HG02610 (cell line): ENCODE results near the gene HNRNPC.
"Not testable (repeated sequence)": the region's sequence is repeated elsewhere in the genome, so short reads cannot be mapped to it uniquely, and the experiment has no call there.

ENCODE experiments used
- ATAC-seq: cut with Tn5 transposase; IDR thresholded peaks from one replicate; pipeline ENCODE4 v1.9.1; 2021; ENCODE audit warnings: mild to moderate bottlenecking, moderate library complexity; ENCODE audit not compliant: unreplicated experiment

Gene HNRNPC

GRCh38 chr14:21269252-21270046, at the start of gene HNRNPC:
Gene HNRNPC (minus strand): TSS chr14:21269442. CDS start chr14:21234193, 35,249 bp downstream.
- ATAC-seq = peak; percentile 93

- ATAC-seq = no peak
Observed at GRCh38 chr14:21317398-21317797, 48.2 kb upstream of the HNRNPC start.

GRCh38 chr14:21313512-21313911, 44.3 kb upstream of the HNRNPC start:
- ATAC-seq = no peak

- no peak for ATAC-seq
Observed at GRCh38 chr14:21311614-21312013, 42.4 kb upstream of the HNRNPC start.

GRCh38 chr14:21309956-21310355, 40.7 kb upstream of the HNRNPC start:
- no peak for ATAC-seq

GRCh38 chr14:21309238-21309636, 40.0 kb upstream of the HNRNPC start:
- ATAC-seq = no peak

- ATAC-seq = peak; percentile 86
Observed at GRCh38 chr14:21308479-21309237, 39.4 kb upstream of the HNRNPC start.

GRCh38 chr14:21308132-21308478, 38.9 kb upstream of the HNRNPC start:
- peak; percentile 19 for ATAC-seq

GRCh38 chr14:21307637-21308036, 38.4 kb upstream of the HNRNPC start:
- ATAC-seq = no peak

GRCh38 chr14:21302836-21303140, 33.5 kb upstream of the HNRNPC start:
- not testable (repeated sequence) for ATAC-seq

- ATAC-seq = no peak
Observed at GRCh38 chr14:21302013-21302835, 33.0 kb upstream of the HNRNPC start.

GRCh38 chr14:21300892-21301291, 31.6 kb upstream of the HNRNPC start:
- ATAC-seq = no peak

GRCh38 chr14:21299562-21300130, 30.4 kb upstream of the HNRNPC start:
- no peak for ATAC-seq

GRCh38 chr14:21298358-21298757, 29.1 kb upstream of the HNRNPC start:
- no peak for ATAC-seq

- not testable (repeated sequence) for ATAC-seq
Observed at GRCh38 chr14:21294026-21294425, 24.8 kb upstream of the HNRNPC start.

GRCh38 chr14:21287168-21287567, 17.9 kb upstream of the HNRNPC start:
- no peak for ATAC-seq

- not testable (repeated sequence) for ATAC-seq
Observed at GRCh38 chr14:21286516-21286915, 17.3 kb upstream of the HNRNPC start.

GRCh38 chr14:21281917-21282316, 12.7 kb upstream of the HNRNPC start:
- ATAC-seq = not testable (repeated sequence)

- ATAC-seq = no peak
Observed at GRCh38 chr14:21279783-21280182, 10.5 kb upstream of the HNRNPC start, which contains the start of gene RPGRIP1. Gene RPGRIP1 (plus strand): TSS chr14:21280083. CDS start chr14:21287977, 7,894 bp downstream.

- no peak for ATAC-seq
Observed at GRCh38 chr14:21278632-21279031, 9.4 kb upstream of the HNRNPC start.

- ATAC-seq = no peak
Observed at GRCh38 chr14:21275261-21275858, 6.1 kb upstream of the HNRNPC start.
